CD4-positive, alpha-beta T cell treated with Interleukin-6 at 100 ng/mL for 8 hours (primary cell): ENCODE results near the gene COPS4.

Experiments
- DNase-seq: peaks from one replicate; pipeline ENCODE4 v3.0.0-alpha.2; 2020; ENCODE audit warnings: mixed read lengths, low spot score

The COPS4 gene

GRCh38 chr4:83121246-83121645, 86.3 kb downstream of the COPS4 start:
- no peak for DNase-seq

GRCh38 chr4:83124111-83124780, 89.3 kb downstream of the COPS4 start:
- no peak for DNase-seq
